ENCODE data around the gene IFNL1. TPM values are rescaled to one million over a fixed set of nuclear protein-coding genes. Genes with fewer than 3 reads are reported as not detected.
A peak's percentile ranks its signal among the peaks of the same experiment; 100 is the strongest.

The IFNL1 gene
- total RNA-seq, 1 donor from 2014 or later = not detected

DNA sequence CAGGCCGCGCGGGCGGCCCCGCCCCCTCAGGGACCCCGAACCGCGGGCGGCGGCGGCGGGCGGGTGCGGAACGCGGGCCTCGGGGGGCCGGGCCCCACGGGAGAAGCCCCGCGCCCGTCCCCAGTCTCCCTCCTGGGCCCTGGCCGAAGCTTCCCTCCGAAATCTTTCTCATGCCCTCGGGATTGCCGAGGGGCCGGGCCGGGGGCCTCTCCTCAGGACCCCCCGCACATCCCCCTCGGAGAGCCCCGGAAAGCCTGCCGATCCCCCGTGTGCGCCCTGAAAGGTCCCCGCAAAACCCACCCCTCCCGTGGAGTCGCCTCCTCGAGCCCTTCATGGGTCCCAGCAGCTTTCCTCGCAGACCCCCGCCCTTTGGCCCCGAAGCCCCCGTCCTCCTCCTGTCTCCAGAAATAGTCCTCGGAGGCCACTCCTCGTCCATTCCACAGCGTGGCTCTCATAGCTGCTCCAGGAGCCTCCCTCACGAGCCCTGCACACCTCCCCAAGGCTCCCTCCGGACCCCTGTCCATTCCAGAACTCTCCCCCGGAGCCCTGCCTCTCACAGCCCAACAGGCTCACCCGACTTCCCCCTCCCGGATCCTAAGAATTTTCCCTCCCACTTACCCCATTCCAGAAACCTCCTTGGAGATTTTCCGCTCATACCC, 46.6 kb downstream of the IFNL1 start:
- intact Hi-C loops (cut with DNase I) = loop anchor here (5.0 kb wide), 1 partner anchor 70 kb away; the partner anchor contains the start of gene PLEKHG2
- peaks cover 56% of the 10 kb centered on the region for H3K4me1 ChIP-seq

DNA sequence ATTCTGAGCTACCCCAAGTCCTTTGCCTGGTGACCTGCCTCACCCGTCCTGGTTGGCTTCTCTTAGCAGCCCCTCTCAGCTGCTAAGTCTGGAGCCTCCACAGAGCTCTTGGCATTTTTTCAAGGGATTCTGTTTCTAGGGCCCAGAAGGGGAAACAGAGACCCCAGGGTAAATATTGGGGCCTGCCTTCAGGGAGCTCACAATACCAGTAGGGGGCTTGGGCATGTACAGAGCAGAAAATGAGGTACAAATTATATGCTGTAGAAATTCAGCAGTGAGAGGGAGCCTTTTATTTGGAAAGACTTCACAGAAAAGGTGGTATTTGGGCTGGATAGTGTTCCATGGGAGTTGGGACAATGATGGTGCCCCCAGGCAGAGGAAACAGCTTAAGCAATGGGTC, 49.7 kb downstream of the IFNL1 start:
- Histone ChIP-seq H3K27ac (peak overlapping the region; percentile 26), H3K36me3 (peaks cover 0 to 5% of the 10 kb centered on the region in 2 donors), H3K9me3 (no peaks in the 10 kb centered on the region), H3K27me3 (no peaks in the 10 kb centered on the region), H3K4me3 (no peak overlapping the region), H3K4me1 (peaks cover 67% of the 10 kb centered on the region)
- TF ChIP-seq, protein P1, sequence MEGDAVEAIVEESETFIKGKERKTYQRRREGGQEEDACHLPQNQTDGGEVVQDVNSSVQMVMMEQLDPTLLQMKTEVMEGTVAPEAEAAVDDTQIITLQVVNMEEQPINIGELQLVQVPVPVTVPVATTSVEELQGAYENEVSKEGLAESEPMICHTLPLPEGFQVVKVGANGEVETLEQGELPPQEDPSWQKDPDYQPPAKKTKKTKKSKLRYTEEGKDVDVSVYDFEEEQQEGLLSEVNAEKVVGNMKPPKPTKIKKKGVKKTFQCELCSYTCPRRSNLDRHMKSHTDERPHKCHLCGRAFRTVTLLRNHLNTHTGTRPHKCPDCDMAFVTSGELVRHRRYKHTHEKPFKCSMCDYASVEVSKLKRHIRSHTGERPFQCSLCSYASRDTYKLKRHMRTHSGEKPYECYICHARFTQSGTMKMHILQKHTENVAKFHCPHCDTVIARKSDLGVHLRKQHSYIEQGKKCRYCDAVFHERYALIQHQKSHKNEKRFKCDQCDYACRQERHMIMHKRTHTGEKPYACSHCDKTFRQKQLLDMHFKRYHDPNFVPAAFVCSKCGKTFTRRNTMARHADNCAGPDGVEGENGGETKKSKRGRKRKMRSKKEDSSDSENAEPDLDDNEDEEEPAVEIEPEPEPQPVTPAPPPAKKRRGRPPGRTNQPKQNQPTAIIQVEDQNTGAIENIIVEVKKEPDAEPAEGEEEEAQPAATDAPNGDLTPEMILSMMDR (IDR thresholded peaks at IDR 0.05) = no peak
- no peak for DNase-seq (ENCODE audit: extremely low spot score in 2 of 2)
- intact Hi-C loops (cut with DNase I) = no loop called here

More for the DNA sequence above, 46.6 kb downstream of the IFNL1 start:
- peaks cover 0 to 5% of the 10 kb centered on the region in 2 donors for H3K36me3 ChIP-seq
- DNase-seq (ENCODE audit: extremely low spot score in 2 of 2) = no peak
- no peaks in the 10 kb centered on the region for H3K27me3 ChIP-seq
- H3K4me3 ChIP-seq = peak overlapping the region; percentile 91 to 96
- no peaks in the 10 kb centered on the region for H3K9me3 ChIP-seq
- TF ChIP-seq POLR2A (IDR thresholded peaks at IDR 0.05) (no peak), POLR2AphosphoS5 (IDR thresholded peaks at IDR 0.05; ENCODE audit: insufficient read depth in 1 of 2, low read depth in 1 of 2) (peak in 1 of 2 donors; percentile 15)
- TF ChIP-seq, protein P1 (IDR thresholded peaks at IDR 0.05) = no peak
- peak overlapping the region; percentile 95 for H3K27ac ChIP-seq

- no peak overlapping the region for H3K4me3 ChIP-seq
- H3K4me1 ChIP-seq = peaks cover 72% of the 10 kb centered on the region
- no peaks in the 10 kb centered on the region for H3K9me3 ChIP-seq
- peaks cover 0 to 5% of the 10 kb centered on the region in 2 donors for H3K36me3 ChIP-seq
- peak overlapping the region; percentile 22 for H3K27ac ChIP-seq
- H3K27me3 ChIP-seq = no peaks in the 10 kb centered on the region
- TF ChIP-seq, protein P1 (IDR thresholded peaks at IDR 0.05) = no peak
- no peak for TF ChIP-seq POLR2AphosphoS5 (IDR thresholded peaks at IDR 0.05; ENCODE audit: insufficient read depth in 1 of 2, low read depth in 1 of 2)
- TF ChIP-seq POLR2A (IDR thresholded peaks at IDR 0.05) = no peak
- no peak for DNase-seq (ENCODE audit: extremely low spot score in 2 of 2)
- intact Hi-C loops (cut with DNase I) = loop anchor here (1.0 kb wide), 1 partner anchor 46 kb away; no protein-coding TSS in a partner anchor
These were observed 51.3 kb downstream of the IFNL1 start for GRCh38 chr19:39347332-39348164.

Small RNAs within 50 kb of the gene (small RNA-seq; reads per million reads assigned to genes)
- gene AC011445.2 = not detected

Other genes with a start within 250 kb of the IFNL1 start
- not detected for gene ACP7, start 212.0 kb upstream of the IFNL1 start, total RNA-seq
- gene PAK4, start 170.6 kb upstream of the IFNL1 start, total RNA-seq = 19.4 TPM
- gene NCCRP1, start 99.4 kb upstream of the IFNL1 start, total RNA-seq = 41.7 TPM
- not detected for gene SYCN, start 92.1 kb upstream of the IFNL1 start, total RNA-seq
- gene IFNL3, start 51.4 kb upstream of the IFNL1 start, total RNA-seq = not detected
- gene IFNL4, start 47.6 kb upstream of the IFNL1 start, total RNA-seq = not detected
- gene IFNL2, start 28.0 kb upstream of the IFNL1 start, total RNA-seq = not detected
- gene LRFN1, start 24.5 kb downstream of the IFNL1 start, total RNA-seq = 3.9 TPM
- gene GMFG, start 39.6 kb downstream of the IFNL1 start, total RNA-seq = 7.1 TPM
- 128 TPM for gene SAMD4B, start 46.0 kb downstream of the IFNL1 start, total RNA-seq
- 70.2 TPM for gene PAF1, start 94.7 kb downstream of the IFNL1 start, total RNA-seq
- 37.8 TPM for gene MED29, start 95.0 kb downstream of the IFNL1 start, total RNA-seq
- gene ZFP36, start 110.4 kb downstream of the IFNL1 start, total RNA-seq = 631 TPM
- gene PLEKHG2, start 116.3 kb downstream of the IFNL1 start, total RNA-seq = 18.9 TPM
- gene RPS16, start 139.5 kb downstream of the IFNL1 start, total RNA-seq = 3,724 TPM
- 113 TPM for gene SUPT5H, start 149.2 kb downstream of the IFNL1 start, total RNA-seq
- 65.3 TPM for gene TIMM50, start 184.4 kb downstream of the IFNL1 start, total RNA-seq
- gene DLL3, start 202.5 kb downstream of the IFNL1 start, total RNA-seq = not detected
- gene SELENOV, start 218.7 kb downstream of the IFNL1 start, total RNA-seq = not detected
- 3.7 TPM for gene EID2B, start 236.4 kb downstream of the IFNL1 start, total RNA-seq
- gene EID2, start 243.8 kb downstream of the IFNL1 start, total RNA-seq = 13.5 TPM

Measured in vagina (tissue), 2 donors.